ENCODE measurements around the gene NPNT.

Gene NPNT

DNA sequence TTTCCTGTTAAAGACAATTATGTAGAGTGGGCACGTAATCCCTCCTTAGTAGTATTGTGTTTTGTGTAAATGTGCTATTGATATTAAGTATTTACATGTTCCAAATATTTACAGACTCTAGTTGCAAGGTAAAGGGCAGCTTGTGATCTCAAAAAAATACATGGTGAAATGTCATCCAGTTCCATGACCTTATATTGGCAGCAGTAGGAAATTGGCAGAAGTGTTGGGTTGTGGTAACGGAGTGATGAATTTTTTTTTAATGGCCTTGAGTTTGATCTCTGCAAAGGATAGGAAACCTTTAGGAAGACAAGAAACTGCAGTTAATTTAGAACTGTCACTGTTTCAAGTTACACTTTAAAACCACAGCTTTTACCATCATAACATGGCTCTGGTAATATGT lies 74.3 kb downstream of the NPNT start:
- H3K4me1 ChIP-seq (ENCODE audit: insufficient read depth, low read length), result peaks cover 34% of the 10 kb centered on the region
- no peaks in the 10 kb centered on the region for H3K9me3 ChIP-seq (ENCODE audit: control insufficient read depth, insufficient read depth, low read length)
- H3K36me3 ChIP-seq (ENCODE audit: insufficient read depth, low read length), result no peaks in the 10 kb centered on the region
- H3K9ac ChIP-seq (ENCODE audit: low read depth, low read length), result no peak overlapping the region

DNA sequence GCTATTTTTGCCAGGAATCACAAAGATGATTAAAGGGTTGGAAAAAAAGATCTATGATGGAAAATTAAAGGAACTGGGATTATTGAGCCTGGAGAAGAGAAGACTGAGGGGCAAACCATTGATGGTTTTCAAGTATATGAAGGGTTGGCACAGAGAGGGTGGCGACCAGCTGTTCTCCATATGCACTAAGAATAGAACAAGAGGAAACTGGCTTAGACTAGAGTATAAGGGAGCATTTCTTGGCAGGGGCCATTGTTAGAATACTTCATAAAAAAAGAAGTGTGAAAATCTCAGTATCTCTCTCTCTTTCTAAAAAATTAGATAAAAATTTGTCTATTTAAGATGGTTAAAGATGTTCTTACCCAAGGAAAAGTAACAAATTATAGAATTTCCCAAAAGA lies 75.1 kb downstream of the NPNT start:
- Histone ChIP-seq H3K4me1 (ENCODE audit: insufficient read depth, low read length) (peaks cover 33% of the 10 kb centered on the region), H3K9me3 (ENCODE audit: control insufficient read depth, insufficient read depth, low read length) (no peaks in the 10 kb centered on the region), H3K36me3 (ENCODE audit: insufficient read depth, low read length) (no peaks in the 10 kb centered on the region), H3K9ac (ENCODE audit: low read depth, low read length) (no peak overlapping the region)

DNA sequence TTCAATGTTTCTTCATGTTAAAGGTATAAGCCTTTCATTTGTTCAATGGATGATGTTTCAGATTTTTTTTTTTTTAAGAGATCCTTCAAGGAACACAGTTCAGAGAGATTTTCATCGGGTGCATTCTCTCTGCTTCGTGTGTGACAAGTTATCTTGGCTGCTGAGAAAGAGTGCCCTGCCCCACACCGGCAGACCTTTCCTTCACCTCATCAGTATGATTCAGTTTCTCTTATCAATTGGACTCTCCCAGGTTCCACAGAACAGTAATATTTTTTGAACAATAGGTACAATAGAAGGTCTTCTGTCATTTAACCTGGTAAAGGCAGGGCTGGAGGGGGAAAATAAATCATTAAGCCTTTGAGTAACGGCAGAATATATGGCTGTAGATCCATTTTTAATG lies 75.8 kb downstream of the NPNT start:
- Histone ChIP-seq H3K9me3 (ENCODE audit: control insufficient read depth, insufficient read depth, low read length) (no peaks in the 10 kb centered on the region), H3K4me1 (ENCODE audit: insufficient read depth, low read length) (peaks cover 28% of the 10 kb centered on the region), H3K36me3 (ENCODE audit: insufficient read depth, low read length) (no peaks in the 10 kb centered on the region), H3K9ac (ENCODE audit: low read depth, low read length) (no peak overlapping the region)

DNA sequence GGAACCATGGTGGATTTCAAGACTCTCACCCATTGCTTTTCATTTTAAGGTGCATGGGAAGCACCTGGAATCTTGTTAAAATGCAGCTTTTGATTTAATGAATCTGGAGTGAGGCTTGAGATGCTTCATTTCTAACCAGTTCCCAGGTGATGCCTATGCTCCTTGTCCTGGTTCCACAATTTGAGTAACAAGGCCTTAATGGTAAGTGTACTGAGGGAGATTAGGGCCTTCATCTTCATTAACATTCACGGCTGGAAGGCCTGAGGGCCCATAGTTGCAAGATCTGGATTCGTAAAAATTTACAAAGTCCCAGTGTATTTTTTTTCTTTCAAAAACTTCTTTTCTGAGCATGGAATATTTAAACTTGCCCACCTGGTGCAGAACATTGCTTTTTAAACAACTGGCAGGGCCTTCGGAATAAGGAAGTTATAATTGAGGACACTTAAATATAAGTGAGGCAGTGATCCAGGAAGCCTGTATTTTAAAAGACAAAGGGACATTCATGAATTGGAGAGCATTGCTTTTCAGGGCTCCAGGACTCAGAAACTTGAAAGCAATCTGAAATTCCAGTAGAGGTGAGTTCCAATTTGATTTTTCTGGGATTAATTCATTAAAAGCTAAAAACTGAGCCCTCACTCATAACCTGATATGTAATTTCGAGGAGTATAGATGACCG lies 77.8 kb downstream of the NPNT start:
- no peaks in the 10 kb centered on the region for H3K36me3 ChIP-seq (ENCODE audit: insufficient read depth, low read length)
- no peak overlapping the region for H3K9ac ChIP-seq (ENCODE audit: low read depth, low read length)
- peaks cover 2% of the 10 kb centered on the region; the same call in 1 of the 2 replicates for H3K9me3 ChIP-seq (ENCODE audit: control insufficient read depth, insufficient read depth, low read length)
- peaks cover 17% of the 10 kb centered on the region for H3K4me1 ChIP-seq (ENCODE audit: insufficient read depth, low read length)

DNA sequence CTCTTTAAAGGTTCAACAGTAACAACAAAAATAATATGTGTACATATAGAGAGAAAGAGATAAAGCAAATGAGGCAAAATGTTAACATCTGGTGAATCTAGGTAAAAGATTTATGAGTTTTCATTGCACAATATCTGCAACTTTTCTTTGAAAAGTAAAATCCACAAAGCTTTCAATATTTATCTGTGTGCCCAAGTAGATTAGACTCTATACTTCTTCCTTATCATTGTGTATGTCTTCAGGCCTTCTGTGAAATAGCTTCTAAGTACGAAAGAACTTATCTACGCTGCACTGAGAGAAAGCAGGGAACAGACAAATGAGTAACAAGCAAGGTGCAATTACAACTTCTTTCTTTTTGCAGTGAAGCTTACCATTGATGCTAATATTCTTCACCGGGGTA lies 81.6 kb downstream of the NPNT start:
- H3K4me1 ChIP-seq (ENCODE audit: insufficient read depth, low read length), result peaks cover 17% of the 10 kb centered on the region
- H3K9ac ChIP-seq (ENCODE audit: low read depth, low read length), result no peak overlapping the region
- H3K9me3 ChIP-seq (ENCODE audit: control insufficient read depth, insufficient read depth, low read length), result peaks cover 3% of the 10 kb centered on the region; the same call in 1 of the 2 replicates
- H3K36me3 ChIP-seq (ENCODE audit: insufficient read depth, low read length), result no peaks in the 10 kb centered on the region

DNA sequence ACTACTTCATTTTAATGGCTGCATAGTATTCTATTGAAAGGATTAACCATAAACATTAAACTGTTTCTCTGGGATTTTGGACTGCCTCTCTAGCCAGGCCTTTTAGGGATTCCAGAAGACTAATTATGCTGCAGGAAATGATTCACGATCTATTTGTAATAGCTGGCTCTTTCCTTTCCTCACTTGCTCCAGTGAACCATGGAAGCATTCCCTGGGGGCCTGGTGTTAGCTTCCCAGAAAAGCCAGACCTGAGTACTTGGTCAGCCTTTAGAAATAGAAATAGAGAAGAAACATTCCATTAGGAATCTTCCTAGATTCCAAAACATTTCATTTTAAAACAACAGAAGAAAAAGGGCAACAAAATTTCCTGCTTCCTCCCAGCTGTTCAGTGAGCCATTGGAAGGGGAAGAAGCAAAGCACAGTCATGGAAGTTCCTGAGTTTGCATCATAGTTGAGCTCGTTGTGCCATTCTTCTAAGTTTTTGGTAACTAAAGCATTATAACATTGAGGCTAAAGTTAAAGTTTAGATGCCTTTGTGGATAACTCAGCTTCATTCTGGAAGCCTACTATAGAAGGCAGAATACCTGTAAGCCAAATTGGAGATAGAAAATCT lies 83.5 kb downstream of the NPNT start:
- H3K4me1 ChIP-seq (ENCODE audit: insufficient read depth, low read length), result peaks cover 2% of the 10 kb centered on the region
- no peak overlapping the region for H3K9ac ChIP-seq (ENCODE audit: low read depth, low read length)
- H3K36me3 ChIP-seq (ENCODE audit: insufficient read depth, low read length), result no peaks in the 10 kb centered on the region
- peaks cover 3% of the 10 kb centered on the region; the same call in 1 of the 2 replicates for H3K9me3 ChIP-seq (ENCODE audit: control insufficient read depth, insufficient read depth, low read length)

DNA sequence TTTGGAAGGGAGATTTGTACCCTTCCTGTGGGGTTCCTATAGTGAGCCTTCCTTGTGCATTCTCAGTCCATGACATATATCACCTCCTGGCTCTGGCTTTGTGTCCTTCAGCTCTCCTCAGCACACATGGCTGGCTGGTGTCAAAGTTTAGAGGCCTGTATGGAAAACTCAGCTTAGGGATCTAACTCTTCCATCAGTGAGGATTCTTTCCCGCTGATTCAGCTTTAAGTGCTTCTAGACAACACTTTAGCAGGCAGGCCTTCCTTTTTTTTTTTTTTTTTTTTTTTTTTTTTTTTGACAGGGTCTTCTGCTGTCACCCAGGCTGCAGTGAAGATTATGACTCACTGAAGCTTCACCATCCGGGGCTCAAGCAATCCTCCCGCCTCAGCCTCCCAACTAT lies 84.2 kb downstream of the NPNT start:
- peaks cover 3% of the 10 kb centered on the region; the same call in 1 of the 2 replicates for H3K9me3 ChIP-seq (ENCODE audit: control insufficient read depth, insufficient read depth, low read length)
- no peaks in the 10 kb centered on the region for H3K4me1 ChIP-seq (ENCODE audit: insufficient read depth, low read length)
- no peaks in the 10 kb centered on the region for H3K36me3 ChIP-seq (ENCODE audit: insufficient read depth, low read length)
- H3K9ac ChIP-seq (ENCODE audit: low read depth, low read length), result no peak overlapping the region

DNA sequence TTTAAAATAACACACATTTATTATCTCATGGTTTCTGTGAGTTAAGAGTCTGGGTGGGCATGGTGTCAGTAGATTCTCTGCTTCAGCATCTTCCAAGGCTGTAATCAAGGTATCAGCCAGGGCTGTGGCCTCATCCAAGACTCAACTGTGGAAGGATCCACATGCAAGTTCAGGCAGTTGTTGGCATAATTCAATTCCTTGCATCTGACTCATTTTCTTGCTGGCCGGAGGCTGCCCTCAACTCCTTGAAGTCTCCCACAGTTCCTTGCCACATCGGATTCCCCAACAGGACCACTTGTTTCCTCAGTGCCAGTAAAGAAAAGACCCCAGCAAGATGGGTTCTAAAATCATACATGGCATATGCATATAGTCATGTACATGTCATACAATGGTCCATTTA lies 93.4 kb downstream of the NPNT start:
- H3K4me1 ChIP-seq (ENCODE audit: insufficient read depth, low read length), result no peaks in the 10 kb centered on the region
- no peaks in the 10 kb centered on the region for H3K9me3 ChIP-seq (ENCODE audit: control insufficient read depth, insufficient read depth, low read length)
- H3K36me3 ChIP-seq (ENCODE audit: insufficient read depth, low read length), result no peaks in the 10 kb centered on the region
- no peak overlapping the region for H3K9ac ChIP-seq (ENCODE audit: low read depth, low read length)

DNA sequence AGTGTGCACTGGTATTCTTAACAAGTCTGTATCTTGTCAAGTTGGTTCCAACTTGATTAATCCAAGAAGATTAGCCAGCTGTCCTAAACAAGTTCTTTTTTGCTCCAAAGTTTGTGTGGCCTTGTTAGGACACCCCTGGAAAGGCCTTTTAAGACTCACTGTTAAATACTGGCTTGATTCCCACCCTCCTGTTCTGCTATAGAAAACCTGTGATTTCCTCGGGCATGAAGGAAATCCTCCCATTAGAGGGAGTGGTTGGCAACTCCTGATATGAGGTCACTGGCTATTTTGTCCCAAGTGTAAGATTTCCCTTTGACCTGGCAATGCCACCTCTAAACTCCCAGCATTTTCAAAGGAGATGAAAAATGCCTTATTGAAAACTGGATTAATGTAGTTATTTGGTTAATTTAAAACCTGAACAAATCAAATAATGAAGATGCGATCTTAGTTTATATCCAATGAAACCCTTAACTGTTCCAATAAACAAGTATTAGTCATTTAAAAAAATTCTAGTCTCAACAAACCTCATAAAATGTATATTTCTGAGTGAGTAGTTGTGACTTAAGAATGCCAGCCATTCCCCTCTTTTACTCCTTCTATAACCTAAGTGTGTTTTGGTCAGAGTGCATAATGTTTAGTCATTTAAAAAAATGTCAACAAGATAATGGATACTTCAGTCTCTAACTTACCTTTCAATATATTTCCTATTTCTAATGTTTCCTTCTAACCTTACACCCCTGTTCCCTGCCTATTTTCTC lies 94.4 kb downstream of the NPNT start:
- no peak overlapping the region for H3K9ac ChIP-seq (ENCODE audit: low read depth, low read length)
- no peaks in the 10 kb centered on the region for H3K4me1 ChIP-seq (ENCODE audit: insufficient read depth, low read length)
- no peaks in the 10 kb centered on the region for H3K9me3 ChIP-seq (ENCODE audit: control insufficient read depth, insufficient read depth, low read length)
- no peaks in the 10 kb centered on the region for H3K36me3 ChIP-seq (ENCODE audit: insufficient read depth, low read length)

DNA sequence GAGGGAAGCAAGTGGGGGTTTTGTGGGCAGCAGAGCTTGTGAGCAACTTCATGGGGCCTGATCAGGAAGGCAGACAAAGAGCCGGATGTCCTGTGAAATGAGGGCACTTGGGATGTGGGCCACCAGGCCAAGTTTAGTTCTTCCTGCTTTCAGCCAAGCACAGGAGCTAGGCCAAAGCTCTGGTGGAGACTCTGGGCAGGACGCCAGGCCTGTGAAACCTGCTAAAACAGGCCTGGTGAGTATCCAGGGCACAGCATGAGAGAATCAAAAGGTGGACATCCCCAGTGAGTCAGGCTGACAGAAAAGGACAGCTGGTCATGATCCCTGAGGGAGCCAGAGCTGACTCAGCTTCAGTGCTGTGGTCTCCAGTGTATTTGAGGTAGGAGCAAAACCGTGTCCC lies 95.7 kb downstream of the NPNT start:
- no peaks in the 10 kb centered on the region for H3K36me3 ChIP-seq (ENCODE audit: insufficient read depth, low read length)
- H3K9me3 ChIP-seq (ENCODE audit: control insufficient read depth, insufficient read depth, low read length), result no peaks in the 10 kb centered on the region
- no peaks in the 10 kb centered on the region for H3K4me1 ChIP-seq (ENCODE audit: insufficient read depth, low read length)
- no peak overlapping the region for H3K9ac ChIP-seq (ENCODE audit: low read depth, low read length)

DNA sequence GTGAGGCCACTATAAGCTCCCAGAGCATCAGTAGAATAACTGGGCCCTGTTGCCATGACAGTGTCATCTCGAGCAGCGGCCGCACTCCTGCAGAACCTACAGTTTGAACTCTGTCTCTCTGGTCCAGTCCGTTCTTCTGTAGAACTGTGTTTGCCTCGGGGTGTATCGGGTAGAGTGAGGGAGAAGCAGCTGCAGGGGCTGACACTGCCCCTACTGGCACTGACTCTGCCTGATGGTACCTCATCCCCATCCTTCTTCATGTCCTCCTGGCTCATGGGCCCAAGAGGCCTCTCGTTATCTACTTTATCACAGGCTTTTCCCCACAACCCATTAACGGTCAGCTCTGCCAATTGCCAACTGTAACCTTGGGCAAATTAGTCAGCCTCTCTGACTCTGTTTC lies 96.5 kb downstream of the NPNT start:
- H3K4me1 ChIP-seq (ENCODE audit: insufficient read depth, low read length), result no peaks in the 10 kb centered on the region
- no peaks in the 10 kb centered on the region for H3K9me3 ChIP-seq (ENCODE audit: control insufficient read depth, insufficient read depth, low read length)
- H3K9ac ChIP-seq (ENCODE audit: low read depth, low read length), result no peak overlapping the region
- no peaks in the 10 kb centered on the region for H3K36me3 ChIP-seq (ENCODE audit: insufficient read depth, low read length)

DNA sequence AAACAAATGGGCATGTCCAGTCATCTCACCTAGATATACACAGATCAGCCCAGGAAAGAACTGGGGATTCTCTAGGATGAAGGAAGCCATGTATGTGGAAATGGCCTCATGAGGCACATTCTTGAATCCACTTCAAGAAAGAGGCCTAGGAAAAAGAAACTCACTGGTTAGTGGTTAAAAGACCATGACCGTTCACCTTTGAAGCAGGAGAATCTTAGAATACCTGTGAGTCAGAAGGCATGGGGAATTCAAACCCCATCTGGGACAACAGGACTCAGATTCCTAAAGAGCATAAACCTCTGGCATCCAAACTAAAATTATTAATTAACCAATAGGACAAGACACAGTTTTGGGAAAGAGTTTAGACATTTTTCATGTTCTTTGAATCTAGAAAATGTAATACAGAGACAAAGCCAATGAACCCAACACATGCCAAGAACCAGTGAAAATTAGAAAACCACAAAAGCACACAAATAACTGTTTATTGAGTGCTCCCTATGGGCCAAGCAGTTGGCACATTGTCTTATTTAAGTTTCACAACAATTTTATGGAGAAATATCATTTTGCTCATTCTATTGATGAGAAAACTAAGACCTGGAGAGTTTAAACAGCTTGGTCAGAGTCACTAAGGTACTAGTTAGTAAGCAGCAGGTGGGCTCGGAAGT lies 97.5 kb downstream of the NPNT start:
- Histone ChIP-seq H3K36me3 (ENCODE audit: insufficient read depth, low read length) (no peaks in the 10 kb centered on the region), H3K9me3 (ENCODE audit: control insufficient read depth, insufficient read depth, low read length) (no peaks in the 10 kb centered on the region), H3K4me1 (ENCODE audit: insufficient read depth, low read length) (no peaks in the 10 kb centered on the region), H3K9ac (ENCODE audit: low read depth, low read length) (no peak overlapping the region)

DNA sequence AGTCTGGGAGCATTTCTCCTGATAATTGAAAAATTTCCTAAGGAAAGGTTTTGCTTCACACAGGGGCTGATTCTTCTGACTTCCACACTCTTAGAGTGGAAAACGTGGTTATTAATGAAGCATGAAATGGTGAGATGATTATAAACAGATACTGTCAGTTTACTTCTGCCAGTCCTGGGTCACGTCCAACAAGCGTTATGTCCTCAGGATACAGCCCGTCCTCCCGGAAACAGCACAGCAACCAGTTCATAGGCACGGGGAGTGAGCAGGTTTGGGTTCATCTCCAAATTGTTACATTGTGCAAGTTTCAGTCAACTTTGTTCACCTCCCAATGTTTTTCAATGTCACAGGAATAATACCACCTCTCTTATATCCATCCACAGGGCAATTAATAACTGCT lies 98.8 kb downstream of the NPNT start:
- Histone ChIP-seq H3K36me3 (ENCODE audit: insufficient read depth, low read length) (no peaks in the 10 kb centered on the region), H3K4me1 (ENCODE audit: insufficient read depth, low read length) (peaks cover 7% of the 10 kb centered on the region), H3K9me3 (ENCODE audit: control insufficient read depth, insufficient read depth, low read length) (no peaks in the 10 kb centered on the region), H3K9ac (ENCODE audit: low read depth, low read length) (no peak overlapping the region)

DNA sequence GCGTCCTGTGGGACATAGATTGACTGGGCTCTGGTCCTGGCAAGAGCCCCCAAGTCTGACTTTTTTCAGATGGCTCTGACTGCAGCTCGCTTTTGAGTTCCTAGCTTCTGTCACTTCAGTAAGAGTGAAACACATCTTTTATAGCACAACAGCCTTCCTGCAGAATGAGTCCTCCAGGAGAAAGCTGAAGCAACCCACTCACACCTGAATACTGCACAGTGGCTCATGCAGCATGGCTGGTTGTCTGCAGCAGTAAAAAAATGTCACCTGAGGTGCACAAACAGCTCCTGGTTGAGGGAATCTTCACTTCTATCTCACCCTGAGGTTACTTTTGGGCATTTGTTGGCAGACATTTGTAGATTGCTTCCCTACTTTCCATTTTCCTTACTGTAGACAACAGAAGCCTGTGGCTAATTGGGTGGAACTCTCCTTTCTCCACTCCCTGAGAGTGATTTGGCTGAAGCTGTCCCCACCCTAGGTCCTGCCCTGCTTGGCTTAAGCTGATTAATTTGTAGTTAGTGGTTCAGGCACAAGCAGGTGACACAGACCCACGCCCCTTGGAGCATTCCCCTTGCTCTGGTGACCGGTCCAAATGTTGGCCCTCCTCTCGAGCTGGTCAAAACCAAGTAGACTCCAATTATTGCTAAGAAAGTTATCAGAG lies 99.7 kb downstream of the NPNT start:
- peaks cover 7% of the 10 kb centered on the region for H3K4me1 ChIP-seq (ENCODE audit: insufficient read depth, low read length)
- H3K9ac ChIP-seq (ENCODE audit: low read depth, low read length), result no peak overlapping the region
- no peaks in the 10 kb centered on the region for H3K36me3 ChIP-seq (ENCODE audit: insufficient read depth, low read length)
- no peaks in the 10 kb centered on the region for H3K9me3 ChIP-seq (ENCODE audit: control insufficient read depth, insufficient read depth, low read length)
